ENCODE measurements around the gene PLEKHA1.

The PLEKHA1 gene

GRCh38 chr10:122363311-122363710 is 11.2 kb upstream of the PLEKHA1 start:
- no CpG with 5 or more reads among the region's 2 CpGs for WGBS, 2 donors (ENCODE audit: extremely low coverage in 2 of 2, insufficient read length in 2 of 2, insufficient replicate concordance in 1 of 2)
- no peak overlapping the region for H2BK120ac ChIP-seq (ENCODE audit: low read depth, low read length)
- H3K4me2 ChIP-seq (ENCODE audit: insufficient read depth, low read length, poor library complexity, severe bottlenecking) = no peak overlapping the region
- no peaks in the 10 kb centered on the region for H3K79me1 ChIP-seq (ENCODE audit: low read depth, low read length)
- peaks cover 4 to 15% of the 10 kb centered on the region in 2 donors for H3K9me3 ChIP-seq (replicated peaks in 1 of 2; ENCODE audit: control insufficient read depth in 2 of 2, insufficient read depth in 1 of 2, low read depth in 1 of 2, low read length in 2 of 2)
- no peak overlapping the region for H3K23ac ChIP-seq (ENCODE audit: low read depth, low read length, poor library complexity)
- H2BK12ac ChIP-seq (ENCODE audit: low read length) = no peak overlapping the region
- H3K4me1 ChIP-seq (ENCODE audit: control insufficient read depth in 2 of 2, insufficient read depth in 1 of 2, low read depth in 1 of 2, low read length in 2 of 2) = peaks cover 0 to 11% of the 10 kb centered on the region in 2 donors
- no peak overlapping the region for H4K91ac ChIP-seq (ENCODE audit: low read depth, low read length, poor library complexity)
- no peak overlapping the region for H3K4me3 ChIP-seq (ENCODE audit: low read length in 2 of 2)
- no peak overlapping the region for H3K14ac ChIP-seq (ENCODE audit: low read length)
- no peaks in the 10 kb centered on the region for H3K27me3 ChIP-seq (ENCODE audit: control insufficient read depth in 3 of 3, insufficient read depth in 3 of 3, low read depth in 1 of 3, low read length in 3 of 3)
- no peak overlapping the region for H2BK5ac ChIP-seq (ENCODE audit: low read length)
- H3K4ac ChIP-seq (ENCODE audit: low read length) = no peak overlapping the region
- H3K27ac ChIP-seq (replicated peaks; ENCODE audit: low read length) = no peak overlapping the region
- no peak overlapping the region for H3K9ac ChIP-seq (ENCODE audit: low read depth, low read length, poor library complexity)
- no peak overlapping the region for H3K18ac ChIP-seq (ENCODE audit: low read length)
- H2AK5ac ChIP-seq (ENCODE audit: low read depth, low read length) = no peak overlapping the region
- no peak overlapping the region for H2AFZ ChIP-seq (ENCODE audit: low read length)
- DNase-seq (ENCODE audit: low spot score) = no peak
- no peaks in the 10 kb centered on the region for H3K36me3 ChIP-seq (replicated peaks in 1 of 2; ENCODE audit: control insufficient read depth in 2 of 2, insufficient read depth in 2 of 2, low read length in 2 of 2)
- H2BK15ac ChIP-seq (ENCODE audit: low read length) = no peak overlapping the region
- no peak overlapping the region for H4K8ac ChIP-seq (ENCODE audit: low read depth, low read length)

GRCh38 chr10:122363722-122364463 is 10.6 kb upstream of the PLEKHA1 start:
- Histone ChIP-seq H3K9ac (ENCODE audit: low read depth, low read length, poor library complexity) (no peak overlapping the region), H2AK5ac (ENCODE audit: low read depth, low read length) (no peak overlapping the region), H2BK15ac (ENCODE audit: low read length) (no peak overlapping the region), H2BK120ac (ENCODE audit: low read depth, low read length) (no peak overlapping the region), H3K23ac (ENCODE audit: low read depth, low read length, poor library complexity) (no peak overlapping the region), H3K14ac (ENCODE audit: low read length) (no peak overlapping the region), H2BK12ac (ENCODE audit: low read length) (no peak overlapping the region), H3K4me1 (ENCODE audit: control insufficient read depth in 2 of 2, insufficient read depth in 1 of 2, low read depth in 1 of 2, low read length in 2 of 2) (peaks cover 4 to 15% of the 10 kb centered on the region in 2 donors), H3K27me3 (ENCODE audit: control insufficient read depth in 3 of 3, insufficient read depth in 3 of 3, low read depth in 1 of 3, low read length in 3 of 3) (no peaks in the 10 kb centered on the region), H4K8ac (ENCODE audit: low read depth, low read length) (no peak overlapping the region), H3K9me3 (replicated peaks in 1 of 2; ENCODE audit: control insufficient read depth in 2 of 2, insufficient read depth in 1 of 2, low read depth in 1 of 2, low read length in 2 of 2) (peaks cover 4 to 11% of the 10 kb centered on the region in 2 donors), H3K4me3 (ENCODE audit: low read length in 2 of 2) (no peak overlapping the region), H3K36me3 (replicated peaks in 1 of 2; ENCODE audit: control insufficient read depth in 2 of 2, insufficient read depth in 2 of 2, low read length in 2 of 2) (no peaks in the 10 kb centered on the region), H2AFZ (ENCODE audit: low read length) (no peak overlapping the region), H3K27ac (replicated peaks; ENCODE audit: low read length) (no peak overlapping the region), H4K91ac (ENCODE audit: low read depth, low read length, poor library complexity) (no peak overlapping the region), H3K4me2 (ENCODE audit: insufficient read depth, low read length, poor library complexity, severe bottlenecking) (no peak overlapping the region), H2BK5ac (ENCODE audit: low read length) (no peak overlapping the region), H3K79me1 (ENCODE audit: low read depth, low read length) (no peaks in the 10 kb centered on the region), H3K4ac (ENCODE audit: low read length) (no peak overlapping the region), H3K18ac (ENCODE audit: low read length) (no peak overlapping the region)
- no peak for DNase-seq (ENCODE audit: low spot score)
- WGBS, 2 donors (ENCODE audit: extremely low coverage in 2 of 2, insufficient read length in 2 of 2, insufficient replicate concordance in 1 of 2) = no CpG with 5 or more reads among the region's 6 CpGs

GRCh38 chr10:122368502-122369254 is 5.8 kb upstream of the PLEKHA1 start:
- Histone ChIP-seq H3K36me3 (replicated peaks in 1 of 2; ENCODE audit: control insufficient read depth in 2 of 2, insufficient read depth in 2 of 2, low read length in 2 of 2) (no peaks in the 10 kb centered on the region), H3K23ac (ENCODE audit: low read depth, low read length, poor library complexity) (no peak overlapping the region), H4K91ac (ENCODE audit: low read depth, low read length, poor library complexity) (no peak overlapping the region), H3K4me2 (ENCODE audit: insufficient read depth, low read length, poor library complexity, severe bottlenecking) (no peak overlapping the region), H3K18ac (ENCODE audit: low read length) (peak overlapping the region; percentile 49), H3K27me3 (ENCODE audit: control insufficient read depth in 3 of 3, insufficient read depth in 3 of 3, low read depth in 1 of 3, low read length in 3 of 3) (no peaks in the 10 kb centered on the region), H2BK120ac (ENCODE audit: low read depth, low read length) (no peak overlapping the region), H2BK12ac (ENCODE audit: low read length) (no peak overlapping the region), H3K4ac (ENCODE audit: low read length) (no peak overlapping the region), H4K8ac (ENCODE audit: low read depth, low read length) (no peak overlapping the region), H2BK15ac (ENCODE audit: low read length) (no peak overlapping the region), H2BK5ac (ENCODE audit: low read length) (no peak overlapping the region), H3K79me1 (ENCODE audit: low read depth, low read length) (no peaks in the 10 kb centered on the region), H3K27ac (replicated peaks; ENCODE audit: low read length) (no peak overlapping the region), H3K9me3 (replicated peaks in 1 of 2; ENCODE audit: control insufficient read depth in 2 of 2, insufficient read depth in 1 of 2, low read depth in 1 of 2, low read length in 2 of 2) (peaks cover 4 to 11% of the 10 kb centered on the region in 2 donors), H3K4me3 (ENCODE audit: low read length in 2 of 2) (no peak overlapping the region), H2AK5ac (ENCODE audit: low read depth, low read length) (peak overlapping the region; percentile 16), H3K14ac (ENCODE audit: low read length) (no peak overlapping the region), H3K9ac (ENCODE audit: low read depth, low read length, poor library complexity) (no peak overlapping the region), H3K4me1 (ENCODE audit: control insufficient read depth in 2 of 2, insufficient read depth in 1 of 2, low read depth in 1 of 2, low read length in 2 of 2) (peaks cover 6 to 16% of the 10 kb centered on the region in 2 donors), H2AFZ (ENCODE audit: low read length) (peak overlapping the region; percentile 76)
- WGBS, 2 donors (ENCODE audit: extremely low coverage in 2 of 2, insufficient read length in 2 of 2, insufficient replicate concordance in 1 of 2) = no CpG with 5 or more reads among the region's 13 CpGs
- no peak for DNase-seq (ENCODE audit: low spot score)

- Histone ChIP-seq H3K27ac (replicated peaks; ENCODE audit: low read length) (no peak overlapping the region), H3K4me3 (ENCODE audit: low read length in 2 of 2) (no peak overlapping the region)
Measured at GRCh38 chr10:122373108-122373507, 1.4 kb upstream of the PLEKHA1 start.

More at GRCh38 chr10:122373108-122373507, 1.4 kb upstream of the PLEKHA1 start:
- no peak overlapping the region for H3K9ac ChIP-seq (ENCODE audit: low read depth, low read length, poor library complexity)
- H3K27me3 ChIP-seq (ENCODE audit: control insufficient read depth in 3 of 3, insufficient read depth in 3 of 3, low read depth in 1 of 3, low read length in 3 of 3) = no peaks in the 10 kb centered on the region
- H2AFZ ChIP-seq (ENCODE audit: low read length) = no peak overlapping the region
- H3K9me3 ChIP-seq (replicated peaks in 1 of 2; ENCODE audit: control insufficient read depth in 2 of 2, insufficient read depth in 1 of 2, low read depth in 1 of 2, low read length in 2 of 2) = no peaks in the 10 kb centered on the region
- no peak overlapping the region for H3K23ac ChIP-seq (ENCODE audit: low read depth, low read length, poor library complexity)
- no peak overlapping the region for H2BK120ac ChIP-seq (ENCODE audit: low read depth, low read length)
- no peak overlapping the region for H3K4me2 ChIP-seq (ENCODE audit: insufficient read depth, low read length, poor library complexity, severe bottlenecking)
- H3K18ac ChIP-seq (ENCODE audit: low read length) = no peak overlapping the region
- no peak overlapping the region for H2BK12ac ChIP-seq (ENCODE audit: low read length)
- H2BK15ac ChIP-seq (ENCODE audit: low read length) = no peak overlapping the region
- no peak overlapping the region for H2BK5ac ChIP-seq (ENCODE audit: low read length)
- no peak overlapping the region for H4K91ac ChIP-seq (ENCODE audit: low read depth, low read length, poor library complexity)
- no peak for DNase-seq (ENCODE audit: low spot score)
- no peaks in the 10 kb centered on the region for H3K79me1 ChIP-seq (ENCODE audit: low read depth, low read length)
- H2AK5ac ChIP-seq (ENCODE audit: low read depth, low read length) = no peak overlapping the region
- no peak overlapping the region for H3K4ac ChIP-seq (ENCODE audit: low read length)
- H4K8ac ChIP-seq (ENCODE audit: low read depth, low read length) = no peak overlapping the region
- H3K36me3 ChIP-seq (replicated peaks in 1 of 2; ENCODE audit: control insufficient read depth in 2 of 2, insufficient read depth in 2 of 2, low read length in 2 of 2) = no peaks in the 10 kb centered on the region
- WGBS, 2 donors (ENCODE audit: extremely low coverage in 2 of 2, insufficient read length in 2 of 2, insufficient replicate concordance in 1 of 2) = no CpG with 5 or more reads among the region's 4 CpGs
- peaks cover 6 to 21% of the 10 kb centered on the region in 2 donors for H3K4me1 ChIP-seq (ENCODE audit: control insufficient read depth in 2 of 2, insufficient read depth in 1 of 2, low read depth in 1 of 2, low read length in 2 of 2)
- H3K14ac ChIP-seq (ENCODE audit: low read length) = no peak overlapping the region

Measured in neuronal stem cell (in vitro differentiated cells).